NT2/D1 (cell line): ENCODE measurements around the gene RNASEH2A.

Source experiments
- DNase-seq: peaks from one replicate; pipeline ENCODE4 v3.0.0-alpha.2; 2011; ENCODE audit warnings: low read depth, low spot score
- H3K27me3 ChIP-seq: 2 replicates; pipeline ENCODE4 v1.6.0; 2011; ENCODE audit warnings: mild to moderate bottlenecking; ENCODE audit not compliant: insufficient read length, insufficient read depth
- H3K36me3 ChIP-seq: 2 replicates; pipeline ENCODE4 v1.6.1; 2011; ENCODE audit warnings: mild to moderate bottlenecking, low read length, mixed read lengths; ENCODE audit not compliant: insufficient read depth, insufficient read length
- H3K4me1 ChIP-seq: 2 replicates; pipeline ENCODE4 v1.5.1; 2011; ENCODE audit not compliant: insufficient read depth, insufficient read length
- H3K4me3 ChIP-seq: 2 replicates; pipeline ENCODE4 v1.5.1; 2011; ENCODE audit warnings: low read depth; ENCODE audit not compliant: insufficient read length
- H3K9ac ChIP-seq: 2 replicates; pipeline ENCODE4 v1.6.0; 2011; ENCODE audit warnings: low read depth; ENCODE audit not compliant: insufficient read length
- H3K9me3 ChIP-seq: 2 replicates; pipeline ENCODE4 v1.5.1; 2011; ENCODE audit warnings: mild to moderate bottlenecking, low read length; ENCODE audit not compliant: insufficient read depth
- SUZ12 ChIP-seq: IDR thresholded peaks from 2 replicates; pipeline ENCODE4 v1.6.1; 2011; ENCODE audit not compliant: insufficient read length, insufficient read depth; ENCODE audit errors: extremely low read depth
- YY1 ChIP-seq: IDR thresholded peaks from 2 replicates; pipeline ENCODE4 v1.6.1; 2011; ENCODE audit not compliant: insufficient read length, insufficient read depth
- ZNF274 ChIP-seq: IDR thresholded peaks from 2 replicates; pipeline ENCODE4 v1.6.1; 2011; ENCODE audit warnings: mild to moderate bottlenecking, low read depth, low read length

The RNASEH2A gene

DNA sequence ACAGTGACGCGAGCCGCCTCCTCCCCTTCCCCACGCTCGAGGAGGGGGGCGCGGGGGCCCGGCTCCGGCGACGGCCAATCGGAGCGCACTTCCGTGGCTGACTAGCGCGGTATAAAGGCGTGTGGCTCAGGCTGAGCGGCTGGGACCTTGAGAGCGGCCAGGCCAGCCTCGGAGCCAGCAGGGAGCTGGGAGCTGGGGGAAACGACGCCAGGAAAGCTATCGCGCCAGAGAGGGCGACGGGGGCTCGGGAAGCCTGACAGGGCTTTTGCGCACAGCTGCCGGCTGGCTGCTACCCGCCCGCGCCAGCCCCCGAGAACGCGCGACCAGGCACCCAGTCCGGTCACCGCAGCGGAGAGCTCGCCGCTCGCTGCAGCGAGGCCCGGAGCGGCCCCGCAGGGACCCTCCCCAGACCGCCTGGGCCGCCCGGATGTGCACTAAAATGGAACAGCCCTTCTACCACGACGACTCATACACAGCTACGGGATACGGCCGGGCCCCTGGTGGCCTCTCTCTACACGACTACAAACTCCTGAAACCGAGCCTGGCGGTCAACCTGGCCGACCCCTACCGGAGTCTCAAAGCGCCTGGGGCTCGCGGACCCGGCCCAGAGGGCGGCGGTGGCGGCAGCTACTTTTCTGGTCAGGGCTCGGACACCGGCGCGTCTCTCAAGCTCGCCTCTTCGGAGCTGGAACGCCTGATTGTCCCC, 14.9 kb upstream of the RNASEH2A start, which contains the start of gene JUNB:
Gene JUNB (plus strand): TSS at position 142 of the 706 bp plus-strand sequence. CDS start 286 bp downstream, at position 428.
- H3K36me3 ChIP-seq = peaks cover 2% of the 10 kb centered on the region
- H3K9me3 ChIP-seq = no peaks in the 10 kb centered on the region
- peaks cover 25% of the 10 kb centered on the region for H3K4me1 ChIP-seq
- peaks cover 25% of the 10 kb centered on the region for H3K27me3 ChIP-seq
- H3K4me3 ChIP-seq = peak within 1 kb of the TSS; percentile 72
- TF ChIP-seq YY1 (no peak), ZNF274 (no peak), SUZ12 (no peak)
- peak within 1 kb of the TSS; percentile 95 for H3K9ac ChIP-seq
- no peak for DNase-seq

GRCh38 chr19:12792051-12792852, 14.1 kb upstream of the RNASEH2A start:
- Histone ChIP-seq H3K4me1 (peaks cover 22% of the 10 kb centered on the region), H3K27me3 (peaks cover 25% of the 10 kb centered on the region), H3K9me3 (no peaks in the 10 kb centered on the region), H3K9ac (peak overlapping the region; percentile 95), H3K36me3 (peaks cover 8% of the 10 kb centered on the region), H3K4me3 (peak overlapping the region; percentile 72)
- DNase-seq = no peak
- no peak for TF ChIP-seq SUZ12
- no peak for TF ChIP-seq ZNF274
- no peak for TF ChIP-seq YY1

DNA sequence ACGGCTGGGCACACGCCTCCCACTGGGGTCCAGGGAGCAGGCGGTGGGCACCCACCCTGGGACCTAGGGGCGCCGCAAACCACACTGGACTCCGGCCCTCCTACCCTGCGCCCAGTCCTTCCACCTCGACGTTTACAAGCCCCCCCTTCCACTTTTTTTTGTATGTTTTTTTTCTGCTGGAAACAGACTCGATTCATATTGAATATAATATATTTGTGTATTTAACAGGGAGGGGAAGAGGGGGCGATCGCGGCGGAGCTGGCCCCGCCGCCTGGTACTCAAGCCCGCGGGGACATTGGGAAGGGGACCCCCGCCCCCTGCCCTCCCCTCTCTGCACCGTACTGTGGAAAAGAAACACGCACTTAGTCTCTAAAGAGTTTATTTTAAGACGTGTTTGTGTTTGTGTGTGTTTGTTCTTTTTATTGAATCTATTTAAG, 13.5 kb upstream of the RNASEH2A start:
- Histone ChIP-seq H3K4me1 (peaks cover 22% of the 10 kb centered on the region), H3K9ac (peak overlapping the region; percentile 95), H3K36me3 (peaks cover 8% of the 10 kb centered on the region), H3K4me3 (peak overlapping the region; percentile 72), H3K27me3 (peaks cover 25% of the 10 kb centered on the region), H3K9me3 (no peaks in the 10 kb centered on the region)
- DNase-seq = no peak
- TF ChIP-seq SUZ12 (no peak), ZNF274 (no peak), YY1 (no peak)

- peak; percentile 85 for DNase-seq
- peaks cover 19% of the 10 kb centered on the region for H3K4me1 ChIP-seq
- H3K9me3 ChIP-seq = no peaks in the 10 kb centered on the region
- TF ChIP-seq YY1 (no peak), SUZ12 (no peak), ZNF274 (no peak)
- peaks cover 8% of the 10 kb centered on the region for H3K36me3 ChIP-seq
- H3K4me3 ChIP-seq = peak overlapping the region; percentile 72
- H3K9ac ChIP-seq = peak overlapping the region; percentile 95
- H3K27me3 ChIP-seq = peaks cover 25% of the 10 kb centered on the region
Measured at GRCh38 chr19:12793290-12794195, 12.8 kb upstream of the RNASEH2A start.

DNA sequence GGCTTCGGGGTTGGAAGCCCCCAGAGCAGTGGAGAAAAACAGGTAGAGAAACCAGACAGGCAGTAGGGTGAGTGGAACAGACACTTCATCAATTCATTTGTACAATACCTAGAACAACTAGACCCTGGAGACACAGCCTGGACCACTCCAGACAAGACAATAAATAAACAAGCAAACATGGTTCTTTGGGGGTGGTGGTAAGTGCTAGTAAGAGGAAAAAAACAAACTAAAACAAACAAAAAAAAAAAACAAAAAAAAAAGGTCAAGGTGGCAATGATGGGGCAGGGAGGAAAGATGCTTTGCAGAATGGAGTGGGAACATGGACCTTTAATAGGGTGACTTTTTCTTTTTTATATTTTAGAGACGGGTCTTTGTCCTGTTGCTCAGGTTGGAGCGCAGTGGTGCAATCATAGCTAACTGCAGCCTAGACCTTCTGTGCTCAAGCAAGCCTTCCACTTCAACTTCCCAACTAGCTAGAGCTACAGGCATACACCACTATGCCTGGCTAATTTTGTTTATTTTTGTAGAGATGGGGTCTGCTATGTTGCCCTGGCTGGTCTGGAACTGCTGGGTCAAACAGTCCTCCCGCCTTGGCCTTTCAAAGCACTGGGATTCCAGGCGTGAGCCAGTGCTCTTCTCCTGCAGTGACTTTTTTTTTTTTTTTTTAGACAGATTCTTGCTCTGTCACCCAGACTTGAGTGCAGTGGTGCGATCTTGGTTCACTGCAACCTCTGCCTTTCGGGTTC, 12.0 kb upstream of the RNASEH2A start:
- H3K36me3 ChIP-seq = peaks cover 14% of the 10 kb centered on the region
- peaks cover 25% of the 10 kb centered on the region for H3K27me3 ChIP-seq
- no peaks in the 10 kb centered on the region for H3K9me3 ChIP-seq
- peaks cover 13% of the 10 kb centered on the region for H3K4me1 ChIP-seq
- TF ChIP-seq YY1 (no peak), ZNF274 (no peak), SUZ12 (no peak)
- no peak for DNase-seq
- H3K4me3 ChIP-seq = peak overlapping the region; percentile 72
- H3K9ac ChIP-seq = peak overlapping the region; percentile 95

- TF ChIP-seq ZNF274 (no peak), SUZ12 (no peak), YY1 (no peak)
- H3K9ac ChIP-seq = no peak overlapping the region
- peaks cover 25% of the 10 kb centered on the region for H3K27me3 ChIP-seq
Measured at GRCh38 chr19:12794971-12795381, 11.4 kb upstream of the RNASEH2A start.

More at GRCh38 chr19:12794971-12795381, 11.4 kb upstream of the RNASEH2A start:
- no peak for DNase-seq
- no peaks in the 10 kb centered on the region for H3K9me3 ChIP-seq
- peaks cover 20% of the 10 kb centered on the region for H3K36me3 ChIP-seq
- no peak overlapping the region for H3K4me3 ChIP-seq
- H3K4me1 ChIP-seq = peaks cover 15% of the 10 kb centered on the region
